GM20431 (cell line): ENCODE measurements around the gene ZBTB12.
"Not testable (repeated sequence)": the region's sequence is repeated elsewhere in the genome, so short reads cannot be mapped to it uniquely, and the experiment has no call there.

Experiments
- in situ Hi-C: fragments of 300-500 bp; cut with MseI, MboI; formaldehyde crosslinking; loops from one replicate; pipeline ENCODE4 v1.15.0; 2020; ENCODE audit warnings: low sequenced_read_pairs; ENCODE audit not compliant: unreplicated experiment

Gene ZBTB12

GRCh38 chr6:31858707-31859106 lies 43.2 kb downstream of the ZBTB12 start:
- in situ Hi-C loops = no loop called here

- in situ Hi-C loops = not testable (repeated sequence)
These were observed 44.1 kb downstream of the ZBTB12 start for GRCh38 chr6:31857774-31858173.

GRCh38 chr6:31851980-31852718 lies 49.7 kb downstream of the ZBTB12 start:
- in situ Hi-C loops = not testable (repeated sequence)

GRCh38 chr6:31851485-31851832 lies 50.4 kb downstream of the ZBTB12 start:
- in situ Hi-C loops = no loop called here

GRCh38 chr6:31850765-31851484 lies 51.0 kb downstream of the ZBTB12 start:
- in situ Hi-C loops = no loop called here
